GM12878 (cell line): ENCODE results near the gene ZNF600. TPM values are rescaled to one million over a fixed set of nuclear protein-coding genes. Genes with fewer than 3 reads are reported as not detected.
"Not testable (repeated sequence)": the region's sequence is repeated elsewhere in the genome, so short reads cannot be mapped to it uniquely, and the experiment has no call there.

Experiments used
- ATAC-seq: fragments of 200-7000 bp; cut with Tn5 transposase; 3 replicates; pipeline ENCODE4 v1.9.1; 2020; ENCODE audit warnings: mild to moderate bottlenecking, moderate library complexity
- BruUV-seq: library from RNA; stranded (reverse); fragments of 400-500 nt; replicated peaks from 2 replicates; lab custom pipeline; 2021; lab: Mats Ljungman, UMichigan
- CTCF ChIA-PET: fragments of 300-600 bp; sonication (Branson Sonifier 250); formaldehyde crosslinking; extraction: SDS; loops from one replicate; lab custom pipeline; 2021; ENCODE audit warnings: inconsistent platforms; lab: Yijun Ruan, JAX
- POLR2A ChIA-PET: fragments of 350-600 bp; formaldehyde crosslinking; extraction: SDS; loops from one replicate; lab custom pipeline; 2021; ENCODE audit warnings: inconsistent platforms; lab: Charles Lee
- RAD21 ChIA-PET: fragments of 300-600 bp; sonication (Branson Sonifier 250); formaldehyde crosslinking; loops from one replicate; lab custom pipeline; 2023; ENCODE audit warnings: antibody characterized with exemption; ENCODE audit not compliant: unreplicated experiment; lab: Charles Lee
- SMC1A ChIA-PET: fragments of 300-600 bp; sonication (Branson Sonifier 250); formaldehyde crosslinking; loops from one replicate; lab custom pipeline; 2023; ENCODE audit not compliant: unreplicated experiment, uncharacterized antibody; lab: Charles Lee
- DNase-seq: peaks from one replicate; pipeline ENCODE4 v3.0.0-alpha.2; 2011; ENCODE audit warnings: low read depth, low spot score
- FAIRE-seq: peaks from 3 replicates; lab custom pipeline; 2011; peaks lifted over from hg19 to GRCh38; lab: Jason Lieb, UNC
- H2AFZ ChIP-seq: 2 replicates; pipeline ENCODE4 v1.6.0; 2011; ENCODE audit warnings: low read depth, low read length, control low read depth; ENCODE audit not compliant: control insufficient read depth
- H3K27ac ChIP-seq: 2 replicates; pipeline ENCODE4 v1.5.1; 2011; ENCODE audit warnings: control low read depth; ENCODE audit not compliant: control insufficient read depth, insufficient read depth
- H3K27me3 ChIP-seq, 2 experiments: replicated peaks in 1 of 2; 2 replicates each; pipeline versions ENCODE4 v1.6.0 to v1.6.1; 2011; ENCODE audit warnings: low read length in 1 of 2; ENCODE audit not compliant: control insufficient read depth in 2 of 2, insufficient read depth in 2 of 2
- H3K36me3 ChIP-seq, 2 experiments: 2 replicates each; pipeline ENCODE4 v1.5.1; 2011; ENCODE audit warnings: low read length in 1 of 2; ENCODE audit not compliant: control insufficient read depth in 2 of 2, insufficient read depth in 2 of 2
- H3K4me1 ChIP-seq: 2 replicates; pipeline ENCODE4 v1.6.1; 2011; ENCODE audit warnings: mild to moderate bottlenecking, low read length, moderate library complexity, mixed read lengths; ENCODE audit not compliant: control insufficient read depth, insufficient read depth
- H3K4me2 ChIP-seq: 2 replicates; pipeline ENCODE4 v1.6.0; 2011; ENCODE audit warnings: control low read depth; ENCODE audit not compliant: control insufficient read depth, insufficient read depth
- H3K4me3 ChIP-seq: fragments of 200-600 bp; sonication (generic); 2 replicates; pipeline ENCODE4 v1.5.1; 2016
- H3K79me2 ChIP-seq: 2 replicates; pipeline ENCODE4 v1.6.0; 2011; ENCODE audit warnings: low read length; ENCODE audit not compliant: control insufficient read depth, insufficient read depth
- H3K9ac ChIP-seq: 2 replicates; pipeline ENCODE4 v1.8.0; 2011; ENCODE audit warnings: low read length, control low read depth, mixed read lengths; ENCODE audit not compliant: control insufficient read depth, insufficient read depth
- H3K9me3 ChIP-seq: replicated peaks from 3 replicates; pipeline ENCODE4 v1.5.1; 2011; ENCODE audit warnings: mild to moderate bottlenecking, low read length; ENCODE audit not compliant: control insufficient read depth, insufficient read depth
- H4K20me1 ChIP-seq: 2 replicates; pipeline ENCODE4 v1.6.0; 2011; ENCODE audit not compliant: control insufficient read depth, insufficient read depth
- CEBPB ChIP-seq, 2 experiments: fragments of 150-350 bp in 1 of 2; IDR thresholded peaks; 2 replicates each; pipeline ENCODE4 v1.6.1; 2012 to 2014; ENCODE audit warnings: low read depth in 2 of 2, low read length in 2 of 2, borderline replicate concordance in 1 of 2, inconsistent platforms in 1 of 2
- FOS ChIP-seq: IDR thresholded peaks from 3 replicates; pipeline ENCODE4 v1.6.1; 2011; ENCODE audit warnings: borderline replicate concordance; ENCODE audit not compliant: insufficient read length; ENCODE audit errors: extremely low read depth
- SPI1 ChIP-seq: IDR thresholded peaks from 2 replicates; pipeline ENCODE4 v1.6.1; 2011; ENCODE audit warnings: low read depth, mild to moderate bottlenecking, low read length, moderate library complexity, borderline replicate concordance; ENCODE audit not compliant: insufficient read depth
- WGBS: methylation state at CpG from one replicate; pipeline ENCODE4 v1.1.6; 2016; ENCODE audit warnings: low lambda C conversion rate; ENCODE audit not compliant: insufficient replicate concordance, insufficient coverage; ENCODE audit errors: missing lambda C conversion rate; 5-methylcytosine and 5-hydroxymethylcytosine counted together
- in situ Hi-C: fragments of 300-500 bp; cut with MboI; formaldehyde crosslinking; loops from 9 replicates; pipeline ENCODE4 v1.14.3; 2018; ENCODE audit warnings: mixed read lengths
- intact Hi-C: fragments of 100-400 bp; cut with micrococcal nuclease; formaldehyde crosslinking; loops from one replicate; pipeline ENCODE4 v1.14.2; 2022; ENCODE audit not compliant: unreplicated experiment
- polyA plus RNA-seq, 11 experiments: library from polyadenylated mRNA; depleted of rRNA in 4 of 11; unstranded in 6 of 11; stranded (reverse) in 5 of 11; fragments of >200 nt; fragmentation: Nextera tagmentation in 4 of 11; fragmentation: Illumina TruSeq in 1 of 11; extraction: Ambion mirVana in 4 of 11; extraction: Trizol in 1 of 11; gene quantifications; 1 replicate in 1 of 11; 2 replicates in 10 of 11; pipeline versions ENCODE4 v1.2.1 to v1.2.3, GENCODE V29; 2011 to 2016; ENCODE audit warnings: inconsistent platforms in 2 of 11, missing spikeins in 2 of 11, low read depth in 1 of 11
- total RNA-seq, 4 experiments: library from RNA; depleted of rRNA in 3 of 4; stranded (reverse); fragments of >200 nt in 3 of 4; fragmentation: Illumina TruSeq in 1 of 4; extraction: Trizol in 1 of 4; gene quantifications; 2 replicates each; pipeline versions ENCODE4 v1.2.1 to v1.2.3, GENCODE V29; 2013 to 2021
- TF ChIP-seq, protein P1 (sequence below): fragments of 450-650 bp; IDR thresholded peaks from 2 replicates; pipeline ENCODE4 v1.6.1; 2017; ENCODE audit warnings: antibody characterized with exemption, mild to moderate bottlenecking, moderate library complexity

ZNF600 gene
- total and polyA plus RNA-seq, 10 of the 15 experiments (the other 5 are each of a cell fraction or from before 2014, with no cell fraction given), result 9.5 to 25.6 (median 11.9) TPM

DNA sequence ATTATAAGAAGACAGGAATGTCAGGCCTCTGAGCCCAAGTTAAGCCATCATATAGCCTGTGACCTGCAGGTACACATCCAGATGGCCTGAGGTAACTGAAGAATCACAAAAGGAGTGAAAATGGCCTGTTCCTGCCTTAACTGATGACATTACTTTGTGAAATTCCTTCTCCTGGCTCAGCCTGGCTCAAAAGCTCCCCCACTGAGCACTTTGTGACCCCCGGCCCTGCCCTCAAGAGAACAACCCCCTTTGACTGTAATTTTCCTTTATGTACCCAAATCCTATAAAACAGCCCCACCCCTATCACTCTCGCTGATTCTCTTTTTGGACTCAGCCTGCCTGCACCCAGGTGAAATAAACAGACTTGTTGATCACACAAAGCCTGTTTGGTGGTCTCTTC is 30.1 kb downstream of the ZNF600 start:
- CTCF ChIA-PET, H3K4me2 ChIP-seq, H3K79me2 ChIP-seq, H3K27me3 ChIP-seq, intact Hi-C loops, H4K20me1 ChIP-seq, H3K4me1 ChIP-seq, H3K36me3 ChIP-seq, DNase-seq, H2AFZ ChIP-seq, in situ Hi-C loops, H3K4me3 ChIP-seq, POLR2A ChIA-PET, SMC1A ChIA-PET, RAD21 ChIA-PET, H3K9ac ChIP-seq, BruUV-seq, H3K27ac ChIP-seq, H3K9me3 ChIP-seq, ATAC-seq, FAIRE-seq: not testable (repeated sequence)
- 62% methylated on average over 2 of the region's 2 CpGs for WGBS

DNA sequence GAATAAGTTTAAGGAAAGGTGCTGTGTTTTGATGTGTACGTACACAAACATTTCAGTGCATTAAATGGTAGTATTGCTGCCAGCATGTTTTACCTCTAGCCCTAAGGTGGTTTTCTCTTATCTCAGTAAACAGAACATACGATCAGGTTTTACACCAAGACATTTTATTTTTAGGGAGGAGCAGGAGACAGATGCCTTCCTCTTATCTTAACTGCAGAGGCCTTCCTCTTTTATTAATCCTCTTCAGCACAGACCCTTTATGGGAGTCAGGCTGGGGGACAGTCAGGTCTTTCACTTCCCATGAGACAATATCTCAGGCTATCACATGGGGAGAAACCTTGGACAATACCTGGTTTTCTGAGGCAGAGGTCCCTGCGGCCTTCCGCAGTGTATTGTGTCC is 36.8 kb downstream of the ZNF600 start:
- FAIRE-seq (no peak), DNase-seq (no peak), ATAC-seq (no peak)
- H3K9me3 ChIP-seq, result no peaks in the 10 kb centered on the region; the same call in 2 of the 3 replicates
- ChIA-PET RAD21 (interaction anchor here (1.2 to 1.3 kb wide), 2 partner anchors 502 kb away, joined by 3 read pairs; no protein-coding TSS in a partner anchor), POLR2A (no interaction called here), SMC1A (no interaction called here), CTCF (interaction anchor here (0.8 kb wide), 2 partner anchors 144 to 398 kb away, joined by 3 read pairs; no protein-coding TSS in a partner anchor)
- H3K36me3 ChIP-seq, result no peaks in the 10 kb centered on the region
- no peaks in the 10 kb centered on the region for H3K4me1 ChIP-seq
- no peak overlapping the region for H2AFZ ChIP-seq
- no peak overlapping the region for H3K4me3 ChIP-seq
- H3K27me3 ChIP-seq, result no peaks in the 10 kb centered on the region
- H4K20me1 ChIP-seq, result no peaks in the 10 kb centered on the region
- no peak overlapping the region for H3K4me2 ChIP-seq
- intact Hi-C loops (loop anchor here (2.0 to 10.0 kb wide), 2 partner anchors 223 to 405 kb away; partner anchors contain the start of gene ZNF808), in situ Hi-C loops (no loop called here)
- no peaks in the 10 kb centered on the region for H3K79me2 ChIP-seq
- no peak overlapping the region for H3K27ac ChIP-seq
- no TSS peak for BruUV-seq
- TF ChIP-seq, protein P1, sequence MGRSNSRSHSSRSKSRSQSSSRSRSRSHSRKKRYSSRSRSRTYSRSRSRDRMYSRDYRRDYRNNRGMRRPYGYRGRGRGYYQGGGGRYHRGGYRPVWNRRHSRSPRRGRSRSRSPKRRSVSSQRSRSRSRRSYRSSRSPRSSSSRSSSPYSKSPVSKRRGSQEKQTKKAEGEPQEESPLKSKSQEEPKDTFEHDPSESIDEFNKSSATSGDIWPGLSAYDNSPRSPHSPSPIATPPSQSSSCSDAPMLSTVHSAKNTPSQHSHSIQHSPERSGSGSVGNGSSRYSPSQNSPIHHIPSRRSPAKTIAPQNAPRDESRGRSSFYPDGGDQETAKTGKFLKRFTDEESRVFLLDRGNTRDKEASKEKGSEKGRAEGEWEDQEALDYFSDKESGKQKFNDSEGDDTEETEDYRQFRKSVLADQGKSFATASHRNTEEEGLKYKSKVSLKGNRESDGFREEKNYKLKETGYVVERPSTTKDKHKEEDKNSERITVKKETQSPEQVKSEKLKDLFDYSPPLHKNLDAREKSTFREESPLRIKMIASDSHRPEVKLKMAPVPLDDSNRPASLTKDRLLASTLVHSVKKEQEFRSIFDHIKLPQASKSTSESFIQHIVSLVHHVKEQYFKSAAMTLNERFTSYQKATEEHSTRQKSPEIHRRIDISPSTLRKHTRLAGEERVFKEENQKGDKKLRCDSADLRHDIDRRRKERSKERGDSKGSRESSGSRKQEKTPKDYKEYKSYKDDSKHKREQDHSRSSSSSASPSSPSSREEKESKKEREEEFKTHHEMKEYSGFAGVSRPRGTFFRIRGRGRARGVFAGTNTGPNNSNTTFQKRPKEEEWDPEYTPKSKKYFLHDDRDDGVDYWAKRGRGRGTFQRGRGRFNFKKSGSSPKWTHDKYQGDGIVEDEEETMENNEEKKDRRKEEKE, result no peak
- TF ChIP-seq CEBPB (IDR thresholded peaks at IDR 0.05; ENCODE audit: borderline replicate concordance in 1 of 2, low read depth in 2 of 2, low read length in 2 of 2) (no peak), SPI1 (no peak), FOS (no peak)
- no peak overlapping the region for H3K9ac ChIP-seq
- 67% methylated on average over 4 of the region's 4 CpGs for WGBS
